ENCODE data around the gene NPAS2. TPM values are rescaled to one million over a fixed set of nuclear protein-coding genes. Genes with fewer than 3 reads are reported as not detected.

The NPAS2 gene
- total RNA-seq, 2 donors from 2014 or later: 1.1 to 1.6 TPM

GRCh38 chr2:101041413-101041812 lies 221.5 kb downstream of the NPAS2 start:
- no peak overlapping the region for H3K9ac ChIP-seq (ENCODE audit: extremely low read depth, low read length, poor library complexity, severe bottlenecking)
- no peaks in the 10 kb centered on the region for H3K9me3 ChIP-seq (ENCODE audit: control insufficient read depth, low read length)
- no peak for TF ChIP-seq CTCF (conservative IDR thresholded peaks at IDR 0.05)
- no peak overlapping the region for H3K4me3 ChIP-seq (ENCODE audit: low read length)
- Mint-ChIP-seq H3K9me3 (no peaks in the 10 kb centered on the region), H3K36me3 (ENCODE audit: low read depth) (peaks cover 10% of the 10 kb centered on the region), H3K4me1 (no peaks in the 10 kb centered on the region), H3K27me3 (ENCODE audit: insufficient read depth) (no peaks in the 10 kb centered on the region), H3K27ac (no peak overlapping the region), H3K4me3 (no peak overlapping the region)
- no peak overlapping the region for H3K27ac ChIP-seq (ENCODE audit: low read depth, low read length)
- H3K36me3 ChIP-seq (ENCODE audit: control insufficient read depth, insufficient read depth, low read length): no peaks in the 10 kb centered on the region
- H3K27me3 ChIP-seq (ENCODE audit: control insufficient read depth, insufficient read depth, low read length, poor library complexity, severe bottlenecking): no peaks in the 10 kb centered on the region
- no peak for DNase-seq
- no peaks in the 10 kb centered on the region for H3K4me1 ChIP-seq (ENCODE audit: control insufficient read depth, insufficient read depth, low read length)
- 94 to 100% methylated on average over 3 to 4 of the region's 4 CpGs for WGBS, 2 experiments (ENCODE audit: insufficient coverage in 1 of 2, insufficient read length in 1 of 2)

- no peaks in the 10 kb centered on the region for H3K4me1 Mint-ChIP-seq
- Histone ChIP-seq H3K4me1 (ENCODE audit: control insufficient read depth, insufficient read depth, low read length) (no peaks in the 10 kb centered on the region), H3K27me3 (ENCODE audit: control insufficient read depth, insufficient read depth, low read length, poor library complexity, severe bottlenecking) (no peaks in the 10 kb centered on the region), H3K4me3 (ENCODE audit: low read length) (no peak overlapping the region), H3K9ac (ENCODE audit: extremely low read depth, low read length, poor library complexity, severe bottlenecking) (no peak overlapping the region), H3K27ac (ENCODE audit: low read depth, low read length) (no peak overlapping the region), H3K36me3 (ENCODE audit: control insufficient read depth, insufficient read depth, low read length) (no peaks in the 10 kb centered on the region), H3K9me3 (ENCODE audit: control insufficient read depth, low read length) (no peaks in the 10 kb centered on the region)
- H3K27ac Mint-ChIP-seq: no peak overlapping the region
- peaks cover 14% of the 10 kb centered on the region for H3K36me3 Mint-ChIP-seq (ENCODE audit: low read depth)
- no peaks in the 10 kb centered on the region for H3K27me3 Mint-ChIP-seq (ENCODE audit: insufficient read depth)
- no peak overlapping the region for H3K4me3 Mint-ChIP-seq
- H3K9me3 Mint-ChIP-seq: peaks cover 4% of the 10 kb centered on the region
- WGBS, 2 experiments (ENCODE audit: insufficient coverage in 1 of 2, insufficient read length in 1 of 2): 95 to 97% methylated on average over 8 to 10 of the region's 10 CpGs
- DNase-seq: no peak
- TF ChIP-seq CTCF (conservative IDR thresholded peaks at IDR 0.05): no peak
These were observed 225.4 kb downstream of the NPAS2 start for GRCh38 chr2:101045330-101045729.

Other genes starting within 250 kb of the NPAS2 start
- 1,000 to 10,000 TPM; 1,597 to 1,823 TPM for gene RPL31, start 182.2 kb downstream of the NPAS2 start, total RNA-seq